GM23338 (cell line): ENCODE results near the gene COL4A2. TPM values are rescaled to one million over a fixed set of nuclear protein-coding genes. Genes with fewer than 3 reads are reported as not detected.

Experiments
- ATAC-seq: fragments of 200-7000 bp; cut with Tn5 transposase; 3 replicates; pipeline ENCODE4 v1.9.1; 2020
- DNase-seq: peaks from one replicate; pipeline ENCODE4 v3.0.0-alpha.2; 2015; ENCODE audit warnings: low spot score
- H2AFZ ChIP-seq: fragments of 200-600 bp; sonication (generic); 2 replicates; pipeline ENCODE4 v1.8.0; 2016; ENCODE audit warnings: antibody characterized with exemption, mild to moderate bottlenecking, moderate library complexity
- H3F3A ChIP-seq: fragments of 200-600 bp; sonication (generic); replicated peaks from 2 replicates; pipeline ENCODE4 v1.8.0; 2017; ENCODE audit warnings: antibody characterized with exemption, mixed run types, low read depth
- H3K27ac ChIP-seq: fragments of 200-600 bp; sonication (generic); 2 replicates; pipeline ENCODE4 v1.6.1; 2016; ENCODE audit warnings: low read depth
- H3K27me3 ChIP-seq: fragments of 200-600 bp; sonication (generic); 2 replicates; pipeline ENCODE4 v1.8.0; 2016; ENCODE audit warnings: mild to moderate bottlenecking, mixed run types, moderate library complexity; ENCODE audit not compliant: insufficient read depth
- H3K36me3 ChIP-seq: fragments of 200-600 bp; sonication (generic); 2 replicates; pipeline ENCODE4 v1.8.0; 2016; ENCODE audit warnings: mild to moderate bottlenecking; ENCODE audit not compliant: insufficient read depth
- H3K4me1 ChIP-seq: fragments of 200-600 bp; sonication (generic); 2 replicates; pipeline ENCODE4 v1.8.0; 2016; ENCODE audit warnings: mild to moderate bottlenecking, moderate library complexity; ENCODE audit not compliant: insufficient read depth
- H3K4me2 ChIP-seq: fragments of 200-600 bp; sonication (generic); 2 replicates; pipeline ENCODE4 v1.7.1; 2017; ENCODE audit warnings: mixed run types
- H3K4me3 ChIP-seq: fragments of 200-600 bp; sonication (generic); 2 replicates; pipeline ENCODE4 v1.6.1; 2016; ENCODE audit warnings: mixed run types
- H3K79me2 ChIP-seq: fragments of 200-600 bp; sonication (generic); replicated peaks from 2 replicates; pipeline ENCODE4 v1.8.0; 2017; ENCODE audit warnings: mild to moderate bottlenecking; ENCODE audit not compliant: insufficient read depth
- H3K9me2 ChIP-seq: fragments of 200-600 bp; sonication (generic); 2 replicates; pipeline ENCODE4 v1.8.0; 2017; ENCODE audit not compliant: insufficient read depth
- H4K20me1 ChIP-seq: fragments of 200-600 bp; sonication (generic); replicated peaks from 2 replicates; pipeline ENCODE4 v1.8.0; 2017; ENCODE audit warnings: mild to moderate bottlenecking; ENCODE audit not compliant: insufficient read depth
- H3K27ac Mint-ChIP-seq: 2 replicates; pipeline ENCODE4 v1.8.0; 2020; ENCODE audit warnings: inconsistent platforms, mild to moderate bottlenecking, moderate library complexity, mixed read lengths
- H3K27me3 Mint-ChIP-seq: 3 replicates; pipeline ENCODE4 v1.8.0; 2022; ENCODE audit warnings: low read depth, mild to moderate bottlenecking, moderate library complexity, mixed read lengths, inconsistent platforms; ENCODE audit not compliant: insufficient read depth, poor library complexity
- H3K36me3 Mint-ChIP-seq: 3 replicates; pipeline ENCODE4 v1.8.0; 2021; ENCODE audit warnings: low read depth, mild to moderate bottlenecking, inconsistent platforms, moderate library complexity, mixed read lengths
- H3K4me1 Mint-ChIP-seq: 3 replicates; pipeline ENCODE4 v1.8.0; 2020; ENCODE audit warnings: mild to moderate bottlenecking, inconsistent platforms, mixed read lengths
- H3K4me3 Mint-ChIP-seq: 3 replicates; pipeline ENCODE4 v1.8.0; 2021; ENCODE audit warnings: moderate library complexity, mild to moderate bottlenecking, inconsistent platforms, mixed read lengths
- H3K9me3 Mint-ChIP-seq: 3 replicates; pipeline ENCODE4 v1.8.0; 2020; ENCODE audit warnings: moderate library complexity, mild to moderate bottlenecking, inconsistent platforms, mixed read lengths
- CREB1 ChIP-seq: fragments of 250-450 bp; sonication (Bioruptor Pico); IDR thresholded peaks from 2 replicates; pipeline ENCODE4 v1.5.0; 2020; ENCODE audit warnings: low read depth, mild to moderate bottlenecking, moderate library complexity
- ETS1 ChIP-seq: IDR thresholded peaks from 2 replicates; pipeline ENCODE4 v1.6.1; 2016; ENCODE audit warnings: antibody characterized with exemption
- EZH2 ChIP-seq: fragments of 200-600 bp; sonication (generic); IDR thresholded peaks from one replicate; pipeline ENCODE4 v1.8.0; 2017; ENCODE audit warnings: antibody characterized with exemption, mild to moderate bottlenecking, low read depth; ENCODE audit not compliant: unreplicated experiment
- EZH2phosphoT487 ChIP-seq: fragments of 200-600 bp; sonication (generic); IDR thresholded peaks from one replicate; pipeline ENCODE4 v1.8.1; 2018; ENCODE audit warnings: antibody characterized with exemption; ENCODE audit not compliant: unreplicated experiment
- JUNB ChIP-seq: IDR thresholded peaks from one replicate; pipeline ENCODE4 v1.6.1; 2016; ENCODE audit warnings: antibody characterized with exemption; ENCODE audit not compliant: unreplicated experiment
- NANOG ChIP-seq: IDR thresholded peaks from 2 replicates; pipeline ENCODE4 v1.6.1; 2016; ENCODE audit warnings: antibody characterized with exemption, borderline replicate concordance
- REST ChIP-seq: IDR thresholded peaks from one replicate; pipeline ENCODE4 v1.6.1; 2018; ENCODE audit warnings: antibody characterized with exemption; ENCODE audit not compliant: unreplicated experiment
- STAT1 ChIP-seq: IDR thresholded peaks from one replicate; pipeline ENCODE4 v1.6.1; 2016; ENCODE audit warnings: antibody characterized with exemption; ENCODE audit not compliant: unreplicated experiment
- ZNF114 ChIP-seq: fragments of 250-450 bp; sonication (Bioruptor Pico); IDR thresholded peaks from 2 replicates; pipeline ENCODE4 v1.5.0; 2020; ENCODE audit warnings: mild to moderate bottlenecking, moderate library complexity
- ZNF331 ChIP-seq: fragments of 250-450 bp; sonication (Bioruptor Pico); IDR thresholded peaks from 2 replicates; pipeline ENCODE4 v1.5.0; 2020; ENCODE audit warnings: low read depth, mild to moderate bottlenecking, moderate library complexity
- polyA plus RNA-seq: library from polyadenylated mRNA; unstranded; fragments of >200 nt; fragmentation: Nextera tagmentation; extraction: Ambion mirVana; gene quantifications from 2 replicates; pipeline ENCODE4 v1.2.1, GENCODE V29; 2016
- total RNA-seq: library from RNA; depleted of rRNA; stranded (reverse); fragments of >200 nt; shearing (Covaris generic); gene quantifications from 2 replicates; pipeline ENCODE4 v1.2.3, GENCODE V29; 2014
- TF ChIP-seq, protein P1 (sequence below), 2 experiments: fragments of 200-600 bp in 1 of 2; sonication (generic) in 1 of 2; conservative IDR thresholded peaks; 2 replicates each; pipeline versions ENCODE4 v1.5.1 to v1.6.1; 2016 to 2017; ENCODE audit warnings: antibody characterized with exemption in 2 of 2, low read depth in 2 of 2, mild to moderate bottlenecking in 2 of 2, moderate library complexity in 1 of 2
- TF ChIP-seq, protein P2 (sequence below): fragments of 250-450 bp; sonication (Bioruptor Pico); IDR thresholded peaks from 2 replicates; pipeline ENCODE4 v1.5.0; 2020; ENCODE audit warnings: mild to moderate bottlenecking, moderate library complexity

Gene COL4A2
- total and polyA plus RNA-seq, 2 experiments from 2014 or later = 37.4 to 131 TPM

GRCh38 chr13:110396476-110396875 lies 89.4 kb downstream of the COL4A2 start (continued):
- TF ChIP-seq, protein P1, sequence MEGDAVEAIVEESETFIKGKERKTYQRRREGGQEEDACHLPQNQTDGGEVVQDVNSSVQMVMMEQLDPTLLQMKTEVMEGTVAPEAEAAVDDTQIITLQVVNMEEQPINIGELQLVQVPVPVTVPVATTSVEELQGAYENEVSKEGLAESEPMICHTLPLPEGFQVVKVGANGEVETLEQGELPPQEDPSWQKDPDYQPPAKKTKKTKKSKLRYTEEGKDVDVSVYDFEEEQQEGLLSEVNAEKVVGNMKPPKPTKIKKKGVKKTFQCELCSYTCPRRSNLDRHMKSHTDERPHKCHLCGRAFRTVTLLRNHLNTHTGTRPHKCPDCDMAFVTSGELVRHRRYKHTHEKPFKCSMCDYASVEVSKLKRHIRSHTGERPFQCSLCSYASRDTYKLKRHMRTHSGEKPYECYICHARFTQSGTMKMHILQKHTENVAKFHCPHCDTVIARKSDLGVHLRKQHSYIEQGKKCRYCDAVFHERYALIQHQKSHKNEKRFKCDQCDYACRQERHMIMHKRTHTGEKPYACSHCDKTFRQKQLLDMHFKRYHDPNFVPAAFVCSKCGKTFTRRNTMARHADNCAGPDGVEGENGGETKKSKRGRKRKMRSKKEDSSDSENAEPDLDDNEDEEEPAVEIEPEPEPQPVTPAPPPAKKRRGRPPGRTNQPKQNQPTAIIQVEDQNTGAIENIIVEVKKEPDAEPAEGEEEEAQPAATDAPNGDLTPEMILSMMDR (conservative IDR thresholded peaks at IDR 0.05; ENCODE audit: low read depth in 2 of 2) = no peak

GRCh38 chr13:110396913-110397381 lies 89.9 kb downstream of the COL4A2 start:
- Mint-ChIP-seq H3K4me1 (peaks cover 10% of the 10 kb centered on the region), H3K27me3 (no peaks in the 10 kb centered on the region), H3K27ac (no peak overlapping the region), H3K36me3 (no peaks in the 10 kb centered on the region; the same call in 2 of the 3 replicates), H3K4me3 (no peak overlapping the region), H3K9me3 (no peaks in the 10 kb centered on the region)
- Histone ChIP-seq H3K36me3 (no peaks in the 10 kb centered on the region), H4K20me1 (no peaks in the 10 kb centered on the region), H3F3A (no peaks in the 10 kb centered on the region), H3K79me2 (no peaks in the 10 kb centered on the region), H3K9me2 (no peaks in the 10 kb centered on the region), H2AFZ (no peak overlapping the region), H3K4me1 (0 out of 2 replicates have a peak, but pooled peaks cover 9% of the 10 kb centered on the region), H3K4me3 (no peak overlapping the region), H3K4me2 (no peak overlapping the region), H3K27me3 (no peaks in the 10 kb centered on the region), H3K27ac (no peak overlapping the region)
- ATAC-seq (no peak), DNase-seq (no peak)
- TF ChIP-seq ZNF331 (CRISPR knock-in tag) = no peak
- no peak for TF ChIP-seq ETS1
- TF ChIP-seq, protein P2, sequence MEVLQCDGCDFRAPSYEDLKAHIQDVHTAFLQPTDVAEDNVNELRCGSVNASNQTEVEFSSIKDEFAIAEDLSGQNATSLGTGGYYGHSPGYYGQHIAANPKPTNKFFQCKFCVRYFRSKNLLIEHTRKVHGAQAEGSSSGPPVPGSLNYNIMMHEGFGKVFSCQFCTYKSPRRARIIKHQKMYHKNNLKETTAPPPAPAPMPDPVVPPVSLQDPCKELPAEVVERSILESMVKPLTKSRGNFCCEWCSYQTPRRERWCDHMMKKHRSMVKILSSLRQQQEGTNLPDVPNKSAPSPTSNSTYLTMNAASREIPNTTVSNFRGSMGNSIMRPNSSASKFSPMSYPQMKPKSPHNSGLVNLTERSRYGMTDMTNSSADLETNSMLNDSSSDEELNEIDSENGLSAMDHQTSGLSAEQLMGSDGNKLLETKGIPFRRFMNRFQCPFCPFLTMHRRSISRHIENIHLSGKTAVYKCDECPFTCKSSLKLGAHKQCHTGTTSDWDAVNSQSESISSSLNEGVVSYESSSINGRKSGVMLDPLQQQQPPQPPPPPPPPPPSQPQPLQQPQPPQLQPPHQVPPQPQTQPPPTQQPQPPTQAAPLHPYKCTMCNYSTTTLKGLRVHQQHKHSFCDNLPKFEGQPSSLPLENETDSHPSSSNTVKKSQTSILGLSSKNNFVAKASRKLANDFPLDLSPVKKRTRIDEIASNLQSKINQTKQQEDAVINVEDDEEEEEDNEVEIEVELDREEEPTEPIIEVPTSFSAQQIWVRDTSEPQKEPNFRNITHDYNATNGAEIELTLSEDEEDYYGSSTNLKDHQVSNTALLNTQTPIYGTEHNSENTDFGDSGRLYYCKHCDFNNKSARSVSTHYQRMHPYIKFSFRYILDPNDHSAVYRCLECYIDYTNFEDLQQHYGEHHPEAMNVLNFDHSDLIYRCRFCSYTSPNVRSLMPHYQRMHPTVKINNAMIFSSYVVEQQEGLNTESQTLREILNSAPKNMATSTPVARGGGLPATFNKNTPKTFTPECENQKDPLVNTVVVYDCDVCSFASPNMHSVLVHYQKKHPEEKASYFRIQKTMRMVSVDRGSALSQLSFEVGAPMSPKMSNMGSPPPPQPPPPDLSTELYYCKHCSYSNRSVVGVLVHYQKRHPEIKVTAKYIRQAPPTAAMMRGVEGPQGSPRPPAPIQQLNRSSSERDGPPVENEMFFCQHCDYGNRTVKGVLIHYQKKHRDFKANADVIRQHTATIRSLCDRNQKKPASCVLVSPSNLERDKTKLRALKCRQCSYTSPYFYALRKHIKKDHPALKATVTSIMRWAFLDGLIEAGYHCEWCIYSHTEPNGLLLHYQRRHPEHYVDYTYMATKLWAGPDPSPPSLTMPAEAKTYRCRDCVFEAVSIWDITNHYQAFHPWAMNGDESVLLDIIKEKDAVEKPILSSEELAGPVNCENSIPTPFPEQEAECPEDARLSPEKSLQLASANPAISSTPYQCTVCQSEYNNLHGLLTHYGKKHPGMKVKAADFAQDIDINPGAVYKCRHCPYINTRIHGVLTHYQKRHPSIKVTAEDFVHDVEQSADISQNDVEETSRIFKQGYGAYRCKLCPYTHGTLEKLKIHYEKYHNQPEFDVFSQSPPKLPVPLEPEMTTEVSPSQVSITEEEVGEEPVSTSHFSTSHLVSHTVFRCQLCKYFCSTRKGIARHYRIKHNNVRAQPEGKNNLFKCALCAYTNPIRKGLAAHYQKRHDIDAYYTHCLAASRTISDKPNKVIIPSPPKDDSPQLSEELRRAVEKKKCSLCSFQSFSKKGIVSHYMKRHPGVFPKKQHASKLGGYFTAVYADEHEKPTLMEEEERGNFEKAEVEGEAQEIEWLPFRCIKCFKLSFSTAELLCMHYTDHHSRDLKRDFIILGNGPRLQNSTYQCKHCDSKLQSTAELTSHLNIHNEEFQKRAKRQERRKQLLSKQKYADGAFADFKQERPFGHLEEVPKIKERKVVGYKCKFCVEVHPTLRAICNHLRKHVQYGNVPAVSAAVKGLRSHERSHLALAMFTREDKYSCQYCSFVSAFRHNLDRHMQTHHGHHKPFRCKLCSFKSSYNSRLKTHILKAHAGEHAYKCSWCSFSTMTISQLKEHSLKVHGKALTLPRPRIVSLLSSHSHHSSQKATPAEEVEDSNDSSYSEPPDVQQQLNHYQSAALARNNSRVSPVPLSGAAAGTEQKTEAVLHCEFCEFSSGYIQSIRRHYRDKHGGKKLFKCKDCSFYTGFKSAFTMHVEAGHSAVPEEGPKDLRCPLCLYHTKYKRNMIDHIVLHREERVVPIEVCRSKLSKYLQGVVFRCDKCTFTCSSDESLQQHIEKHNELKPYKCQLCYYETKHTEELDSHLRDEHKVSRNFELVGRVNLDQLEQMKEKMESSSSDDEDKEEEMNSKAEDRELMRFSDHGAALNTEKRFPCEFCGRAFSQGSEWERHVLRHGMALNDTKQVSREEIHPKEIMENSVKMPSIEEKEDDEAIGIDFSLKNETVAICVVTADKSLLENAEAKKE (CRISPR knock-in tag) = no peak
- TF ChIP-seq JUNB = no peak
- no peak for TF ChIP-seq EZH2
- no peak for TF ChIP-seq NANOG
- no peak for TF ChIP-seq REST
- no peak for TF ChIP-seq ZNF114
- no peak for TF ChIP-seq STAT1
- no peak for TF ChIP-seq EZH2phosphoT487
- TF ChIP-seq CREB1 (CRISPR knock-in tag) = no peak
